KOPT-K1 (cell line): ENCODE data around the gene GPR156.
"Not testable (repeated sequence)": the region's sequence is repeated elsewhere in the genome, so short reads cannot be mapped to it uniquely, and the experiment has no call there.

Experiments used
- H3K27ac ChIP-seq: fragments of 200-600 bp; sonication (generic); 2 replicates; pipeline ENCODE4 v1.5.1; 2016; ENCODE audit warnings: antibody characterized with exemption, mild to moderate bottlenecking, low read depth, low read length; ENCODE audit not compliant: poor library complexity, severe bottlenecking
- H3K36me3 ChIP-seq: fragments of 200-600 bp; sonication (generic); 2 replicates; pipeline ENCODE4 v1.5.1; 2017; ENCODE audit warnings: antibody characterized with exemption, mild to moderate bottlenecking, low read length, moderate library complexity; ENCODE audit not compliant: insufficient read depth
- H3K9me3 ChIP-seq: fragments of 200-600 bp; sonication (generic); 2 replicates; pipeline ENCODE4 v1.5.1; 2017; ENCODE audit warnings: antibody characterized with exemption, low read length, mild to moderate bottlenecking; ENCODE audit not compliant: insufficient read depth, poor library complexity, severe bottlenecking

GPR156 gene

DNA sequence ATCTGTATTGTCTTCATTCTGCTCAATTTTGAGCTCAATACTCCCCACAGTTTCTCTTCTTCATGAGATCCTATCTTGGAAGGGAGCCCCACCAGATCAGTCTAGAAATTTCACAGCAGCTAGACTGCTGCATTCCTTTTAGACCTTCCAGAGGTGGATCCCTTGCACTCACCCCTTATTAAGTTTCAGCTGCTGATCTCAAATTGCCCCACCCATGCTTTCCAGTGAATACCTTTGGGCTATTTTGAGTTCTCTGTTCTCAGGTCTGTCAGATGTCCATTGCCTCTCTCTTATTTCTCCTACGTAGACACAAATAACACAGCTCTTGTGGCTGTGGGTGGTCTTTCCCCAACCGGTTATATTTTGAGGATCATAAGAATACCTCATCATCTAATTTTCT, 60.8 kb downstream of the GPR156 start:
- Histone ChIP-seq H3K36me3 (no peaks in the 10 kb centered on the region), H3K27ac (no peak overlapping the region), H3K9me3 (no peaks in the 10 kb centered on the region)

DNA sequence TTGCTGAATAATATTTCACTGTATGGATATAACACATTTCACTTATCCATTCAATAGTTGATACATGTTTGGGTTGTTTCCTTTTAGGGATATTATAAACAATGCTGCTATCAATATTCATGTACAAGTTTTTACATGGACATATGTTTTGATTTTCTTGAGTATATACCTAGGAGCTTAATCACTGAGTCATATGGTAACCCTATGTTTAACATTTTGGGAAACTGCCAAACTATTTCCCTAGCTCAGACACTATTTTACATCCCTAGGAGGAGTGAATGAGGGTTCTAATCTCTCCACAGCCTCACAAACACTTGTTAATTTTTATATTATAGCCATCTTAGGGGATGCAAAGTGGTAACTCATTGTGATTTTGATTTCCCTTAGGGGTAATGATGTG, 66.0 kb downstream of the GPR156 start:
- Histone ChIP-seq H3K27ac (no peak overlapping the region), H3K9me3 (no peaks in the 10 kb centered on the region)

DNA sequence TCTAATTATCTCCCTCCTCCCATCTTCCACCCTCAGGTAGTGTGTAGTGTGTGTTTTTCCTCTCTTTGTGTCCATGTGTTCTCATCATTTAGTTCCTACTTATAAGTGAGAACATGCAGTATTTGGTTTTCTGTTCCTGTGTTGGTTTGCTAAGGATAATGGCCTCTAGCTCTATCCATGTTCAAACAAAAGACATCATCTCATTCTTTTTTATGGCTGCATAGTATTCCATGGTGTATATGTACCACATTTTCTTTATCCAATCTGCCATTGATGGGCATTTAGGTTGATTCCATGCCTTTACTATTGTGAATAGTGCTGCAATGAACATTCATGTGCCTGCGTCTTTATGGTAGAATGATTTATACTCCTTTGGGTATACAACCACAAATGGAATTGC, 68.4 kb downstream of the GPR156 start:
- H3K36me3 ChIP-seq, H3K9me3 ChIP-seq, H3K27ac ChIP-seq: not testable (repeated sequence)

More for the DNA sequence above, 66.0 kb downstream of the GPR156 start:
- no peaks in the 10 kb centered on the region for H3K36me3 ChIP-seq

DNA sequence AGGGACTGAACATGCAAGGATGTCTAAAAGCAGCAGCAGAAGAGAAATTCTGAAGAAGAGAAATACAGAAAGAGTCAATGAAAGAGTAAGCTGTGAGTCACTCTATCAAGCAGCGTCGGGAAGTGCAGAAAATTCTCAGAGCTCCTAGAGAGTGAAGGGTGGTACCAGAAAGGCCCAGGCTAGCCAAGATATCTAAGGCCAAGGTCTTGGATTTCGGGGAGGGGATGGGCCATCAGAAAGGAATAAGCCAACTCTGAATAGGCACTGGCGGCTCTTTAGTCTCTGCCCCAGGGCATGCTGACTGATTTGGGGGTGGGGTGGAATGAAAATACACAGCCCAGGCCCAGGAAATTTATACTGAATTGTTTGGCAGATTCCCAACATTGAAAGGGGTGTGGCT, 70.8 kb downstream of the GPR156 start:
- Histone ChIP-seq H3K36me3 (no peaks in the 10 kb centered on the region), H3K27ac (no peak overlapping the region), H3K9me3 (no peaks in the 10 kb centered on the region)

DNA sequence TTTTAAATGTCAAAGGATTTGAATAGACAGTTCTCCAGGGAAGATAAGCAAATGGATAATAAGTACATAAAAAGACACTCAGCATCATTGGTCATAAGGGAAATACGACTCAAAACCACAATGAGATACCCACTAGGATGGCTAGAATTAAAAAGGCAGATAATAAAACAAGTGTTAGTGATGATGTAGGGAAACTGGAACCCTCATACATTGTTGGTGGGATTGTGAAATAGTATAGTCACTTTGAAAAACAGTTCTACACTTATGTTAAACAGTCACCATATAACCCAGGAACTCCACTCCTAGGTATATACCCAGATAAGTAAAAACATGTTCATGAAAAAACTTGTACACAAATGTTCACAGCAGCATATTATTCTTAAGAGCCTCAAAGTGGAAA, 72.5 kb downstream of the GPR156 start:
- no peak overlapping the region for H3K27ac ChIP-seq
- H3K36me3 ChIP-seq = no peaks in the 10 kb centered on the region
- H3K9me3 ChIP-seq = no peaks in the 10 kb centered on the region

DNA sequence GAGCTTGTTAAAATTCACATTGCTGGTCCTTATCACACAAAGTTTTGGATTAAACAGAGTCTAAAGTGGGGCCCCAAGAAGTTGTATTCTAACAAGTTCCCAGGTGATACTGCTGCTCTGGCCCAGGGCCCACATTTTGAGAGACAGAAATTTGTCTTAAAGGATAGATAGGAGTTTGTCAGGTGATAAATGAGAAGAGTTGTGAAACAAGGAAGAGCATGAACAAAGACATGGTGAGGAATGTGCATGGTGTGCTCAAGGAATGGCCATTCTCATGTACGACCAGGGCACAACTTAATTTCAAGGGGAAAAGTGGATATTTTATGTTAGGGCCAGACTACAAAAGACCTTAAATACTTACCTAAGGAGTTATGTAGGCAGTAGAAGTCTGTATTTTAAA, 75.6 kb downstream of the GPR156 start:
- Histone ChIP-seq H3K9me3 (no peaks in the 10 kb centered on the region), H3K27ac (no peak overlapping the region)

DNA sequence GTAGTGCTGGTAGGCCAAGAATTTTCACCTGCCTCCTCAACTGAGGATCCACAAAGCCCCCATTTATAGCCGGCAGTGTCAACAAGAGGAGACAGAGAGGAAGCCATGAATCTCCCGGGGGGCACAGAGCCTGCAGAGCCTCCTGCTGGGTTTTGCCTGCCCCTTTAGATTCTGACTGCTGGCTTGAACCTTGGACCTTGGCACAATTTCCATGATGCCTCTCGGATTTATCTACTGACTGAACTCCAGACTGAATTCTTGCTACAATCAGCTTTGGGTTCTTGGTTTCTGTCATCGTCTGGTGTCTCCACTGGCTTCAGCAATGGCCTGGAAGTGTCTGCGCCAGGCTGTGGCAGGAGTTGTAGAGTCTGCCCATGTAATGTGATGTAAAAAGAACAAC, 80.7 kb downstream of the GPR156 start:
- Histone ChIP-seq H3K9me3 (no peaks in the 10 kb centered on the region), H3K36me3 (no peaks in the 10 kb centered on the region), H3K27ac (no peak overlapping the region)

More for the DNA sequence above, 75.6 kb downstream of the GPR156 start:
- H3K36me3 ChIP-seq = no peaks in the 10 kb centered on the region

DNA sequence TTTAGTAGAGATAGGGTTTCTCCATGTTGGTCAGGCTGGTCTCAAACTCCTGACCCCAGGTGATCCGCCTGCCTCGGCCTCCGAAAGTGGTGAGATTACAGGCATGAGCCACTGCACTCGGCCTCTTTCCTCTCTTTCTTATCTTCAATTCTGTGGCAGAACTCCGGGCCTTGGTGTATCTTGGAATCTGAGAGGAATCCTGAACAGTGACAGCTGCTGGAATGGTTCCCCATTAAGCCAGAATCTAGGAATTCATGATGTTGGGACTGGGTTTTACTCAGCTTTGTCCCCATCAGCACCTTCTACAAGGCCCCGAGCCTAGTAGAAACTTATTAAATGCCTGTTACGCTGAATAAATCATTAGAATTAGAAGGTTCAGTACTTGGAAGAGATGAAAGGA, 81.4 kb downstream of the GPR156 start:
- Histone ChIP-seq H3K9me3 (no peaks in the 10 kb centered on the region), H3K27ac (no peak overlapping the region), H3K36me3 (no peaks in the 10 kb centered on the region)

DNA sequence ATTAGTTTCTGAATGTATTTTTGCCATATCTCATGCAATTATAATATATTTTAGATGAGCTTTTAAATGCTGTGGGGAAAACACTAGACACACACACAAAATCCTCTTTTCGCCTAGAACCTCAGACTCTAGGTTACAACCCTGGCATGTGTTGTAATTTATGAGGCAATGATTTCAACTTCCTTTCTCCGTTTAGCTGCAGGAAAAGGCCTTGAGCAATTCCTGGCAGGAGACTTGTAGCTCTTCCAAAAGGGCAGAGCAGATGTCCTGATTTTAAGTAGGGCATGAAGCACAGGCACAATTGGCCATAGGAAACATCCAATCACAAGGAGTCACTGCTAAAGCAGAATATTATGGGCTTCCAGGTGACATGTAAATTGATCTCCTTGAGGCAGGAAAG, 82.0 kb downstream of the GPR156 start:
- no peaks in the 10 kb centered on the region for H3K36me3 ChIP-seq
- H3K27ac ChIP-seq = no peak overlapping the region
- no peaks in the 10 kb centered on the region for H3K9me3 ChIP-seq

DNA sequence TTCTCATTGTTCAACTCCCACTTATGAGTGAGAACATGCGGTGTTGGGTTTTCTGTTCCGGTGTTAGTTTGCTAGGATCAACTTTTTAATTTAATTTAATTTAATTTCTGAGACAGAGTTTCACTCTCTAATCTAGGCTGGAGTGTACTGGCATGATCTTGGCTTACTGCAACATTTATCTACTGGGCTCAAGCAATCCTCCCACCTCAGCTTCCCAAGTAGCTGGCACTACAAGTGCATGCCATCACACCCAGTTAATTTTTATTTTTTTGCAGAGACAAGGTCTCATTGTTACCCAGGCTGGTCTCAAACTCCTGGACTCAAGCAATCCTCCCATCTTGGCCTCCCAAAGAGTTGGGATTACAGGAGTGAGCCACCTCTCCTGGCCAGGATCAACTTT, 82.7 kb downstream of the GPR156 start:
- Histone ChIP-seq H3K9me3 (no peaks in the 10 kb centered on the region), H3K27ac (no peak overlapping the region), H3K36me3 (no peaks in the 10 kb centered on the region)

DNA sequence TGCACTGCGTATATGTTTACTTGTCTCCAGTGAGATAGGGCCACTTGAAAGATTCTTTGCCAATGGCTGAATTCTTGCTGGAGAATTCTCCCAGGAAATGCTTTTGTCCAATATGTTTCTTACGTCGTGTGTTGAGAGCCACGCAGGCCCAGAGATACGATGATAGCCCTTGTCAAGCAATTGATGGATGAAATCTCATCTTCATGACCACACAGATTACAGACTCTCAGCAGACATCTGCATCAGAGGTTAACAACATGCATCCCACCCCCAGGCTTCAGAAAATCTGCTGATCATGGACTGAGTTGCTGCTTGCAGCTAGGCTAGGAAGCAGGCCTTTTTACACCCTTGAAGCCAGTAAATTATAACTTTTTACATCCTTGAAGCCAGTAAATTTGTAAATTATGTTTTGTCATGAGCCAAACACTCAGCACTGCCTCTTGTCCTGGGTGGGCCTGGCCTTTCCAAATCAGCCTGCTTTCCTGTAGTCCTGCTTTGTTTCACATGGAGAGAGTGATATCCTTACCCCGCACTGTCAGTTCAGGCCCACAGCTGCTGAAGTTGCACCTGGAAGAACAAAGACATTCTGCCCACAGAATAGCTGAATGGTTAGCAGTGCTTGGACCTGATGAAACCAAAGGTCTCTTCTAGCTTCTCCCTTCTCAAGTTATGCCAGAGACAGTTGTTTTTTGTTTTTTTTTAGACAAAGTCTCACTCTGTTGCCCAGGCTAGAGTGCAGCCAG, 84.4 kb downstream of the GPR156 start:
- Histone ChIP-seq H3K27ac (no peak overlapping the region), H3K36me3 (no peaks in the 10 kb centered on the region), H3K9me3 (no peaks in the 10 kb centered on the region)

DNA sequence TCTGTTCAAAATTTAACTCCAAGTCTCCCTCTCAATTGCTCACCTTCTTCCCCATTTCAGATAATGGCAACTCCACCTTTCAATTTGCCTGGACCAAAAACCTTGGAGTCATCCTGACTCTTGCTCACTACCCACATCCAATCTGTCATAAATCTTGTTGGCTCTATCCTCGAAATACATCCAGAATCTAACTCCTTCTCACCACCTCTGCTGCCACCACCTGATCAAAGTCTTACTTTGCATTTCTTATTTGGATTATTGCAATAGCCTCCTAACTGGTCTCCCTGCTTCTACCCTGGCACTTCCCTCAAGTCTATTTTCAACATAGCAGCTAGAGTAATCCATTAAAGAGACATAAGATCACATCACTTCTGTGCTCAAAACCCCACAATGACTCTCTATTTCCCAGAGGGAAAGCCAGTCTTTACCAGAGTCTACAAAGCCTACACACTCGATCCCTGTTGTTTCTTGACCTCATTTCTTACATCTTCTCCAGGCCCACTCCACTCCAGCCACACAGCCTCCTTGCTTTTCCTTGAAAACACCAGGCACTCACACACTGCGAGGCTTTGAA, 86.6 kb downstream of the GPR156 start:
- H3K9me3 ChIP-seq = no peaks in the 10 kb centered on the region
- no peak overlapping the region for H3K27ac ChIP-seq
- no peaks in the 10 kb centered on the region for H3K36me3 ChIP-seq

DNA sequence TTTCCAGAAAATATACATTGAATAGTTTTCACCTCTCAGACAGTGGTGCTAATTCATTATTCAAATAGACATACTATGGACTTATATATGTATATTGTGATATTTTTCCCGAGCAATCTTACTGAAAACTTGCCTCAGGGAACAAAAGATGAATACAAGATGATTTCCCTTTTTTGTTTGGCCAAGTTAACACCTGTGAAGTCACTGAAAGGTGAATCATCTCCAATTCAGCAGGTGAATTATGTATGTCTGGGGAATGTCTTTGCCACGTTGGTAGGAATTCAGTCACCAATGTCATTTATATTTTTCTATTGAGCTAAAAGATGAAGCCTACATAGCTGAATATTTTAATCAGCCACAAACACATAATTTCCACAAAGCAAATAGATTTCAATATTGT, 88.2 kb downstream of the GPR156 start:
- H3K27ac ChIP-seq = no peak overlapping the region
- H3K9me3 ChIP-seq = no peaks in the 10 kb centered on the region

DNA sequence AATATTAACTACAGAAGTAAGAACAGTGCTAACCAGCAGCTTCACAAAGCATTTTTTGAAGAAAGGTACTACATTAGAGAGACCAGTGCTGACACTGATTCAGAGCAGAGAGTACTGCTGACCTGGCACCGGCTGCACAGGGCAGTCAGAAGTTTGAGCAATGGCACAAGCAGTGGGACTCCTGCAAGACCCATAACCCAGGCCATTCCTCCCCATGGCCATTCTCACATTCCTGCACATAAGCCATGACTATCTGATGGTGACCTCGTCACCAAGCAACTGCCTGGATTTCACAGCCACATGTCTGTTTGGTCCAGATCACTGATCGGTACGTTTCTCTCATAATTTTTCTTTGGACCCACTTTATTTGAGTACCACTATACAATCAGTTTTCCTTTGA, 88.7 kb downstream of the GPR156 start:
- H3K27ac ChIP-seq = no peak overlapping the region
- H3K9me3 ChIP-seq = no peaks in the 10 kb centered on the region
- H3K36me3 ChIP-seq = no peaks in the 10 kb centered on the region

More for the DNA sequence above, 88.2 kb downstream of the GPR156 start:
- H3K36me3 ChIP-seq = no peaks in the 10 kb centered on the region

DNA sequence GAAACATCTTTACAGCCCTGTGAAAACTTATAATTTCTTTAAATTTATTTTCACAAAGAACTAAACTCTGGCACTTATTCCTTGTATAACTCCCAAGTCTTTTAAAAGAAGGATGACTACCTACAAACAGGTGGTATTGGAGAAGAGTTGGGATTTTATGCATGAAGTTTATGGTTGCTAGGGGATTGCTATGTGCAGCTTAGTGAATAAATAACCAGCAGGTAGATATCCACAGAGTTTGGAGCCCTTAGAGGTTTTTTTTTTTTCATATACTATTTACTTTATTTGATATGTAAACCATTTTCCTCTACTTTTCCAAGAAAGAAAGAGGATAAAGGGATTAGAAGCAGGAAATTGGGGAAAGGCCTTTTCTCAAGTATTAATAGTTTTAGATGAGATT, 91.5 kb downstream of the GPR156 start:
- Histone ChIP-seq H3K36me3 (no peaks in the 10 kb centered on the region), H3K27ac (no peak overlapping the region), H3K9me3 (no peaks in the 10 kb centered on the region)

DNA sequence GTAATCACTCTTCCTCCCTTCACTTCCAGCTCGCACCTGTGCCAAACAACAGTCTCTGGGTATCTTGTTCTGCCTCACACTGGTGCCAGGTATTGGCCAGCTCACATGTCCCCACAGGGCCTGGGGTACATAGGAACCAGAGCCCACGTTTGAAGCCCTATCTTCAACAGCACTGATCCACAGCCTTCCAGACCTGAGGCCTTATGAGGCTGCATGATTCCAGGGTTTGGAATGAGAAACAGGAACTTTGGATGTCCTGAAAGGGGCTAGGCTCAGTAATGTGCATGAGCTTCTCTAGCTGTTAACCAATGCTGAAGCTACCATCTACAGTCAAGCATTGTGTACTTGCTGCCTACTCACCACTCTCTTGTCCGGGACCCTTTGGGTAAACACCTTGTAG, 92.4 kb downstream of the GPR156 start:
- H3K27ac ChIP-seq = no peak overlapping the region
- H3K36me3 ChIP-seq = no peaks in the 10 kb centered on the region
- no peaks in the 10 kb centered on the region for H3K9me3 ChIP-seq
